BLaER1 treated with 17β-estradiol and CSF1 and Interleukin-3, amounts not matched to agents 10 nM and 100 nM (cell line): ENCODE data around the gene NPNT.

Experiments
- H3K27ac ChIP-seq, 11 experiments: shearing (Covaris generic); formaldehyde crosslinking; 2 replicates each; pipeline ENCODE4 v1.8.1; 2022
- H3K27me3 ChIP-seq, 11 experiments: shearing (Covaris generic); formaldehyde crosslinking; 2 replicates each; pipeline ENCODE4 v1.8.1; 2022
- H3K36me3 ChIP-seq, 11 experiments: shearing (Covaris generic); formaldehyde crosslinking; 2 replicates each; pipeline ENCODE4 v1.8.1; 2022
- H3K4me1 ChIP-seq, 10 experiments: shearing (Covaris generic); formaldehyde crosslinking; 2 replicates each; pipeline ENCODE4 v1.8.1; 2022
- H3K4me2 ChIP-seq, 11 experiments: shearing (Covaris generic); formaldehyde crosslinking; 2 replicates each; pipeline ENCODE4 v1.8.1; 2022
- H3K4me3 ChIP-seq, 10 experiments: shearing (Covaris generic); formaldehyde crosslinking; 2 replicates each; pipeline ENCODE4 v1.8.1; 2022
- H3K9ac ChIP-seq, 11 experiments: shearing (Covaris generic); formaldehyde crosslinking; 2 replicates each; pipeline ENCODE4 v1.8.1; 2022
- H3K9me3 ChIP-seq, 11 experiments: shearing (Covaris generic); formaldehyde crosslinking; replicated peaks in 1 of 11; 2 replicates each; pipeline ENCODE4 v1.8.1; 2022
- H4K20me1 ChIP-seq, 11 experiments: shearing (Covaris generic); formaldehyde crosslinking; 2 replicates each; pipeline ENCODE4 v1.8.1; 2022
- Cebpa-rat ChIP-seq, 11 experiments: shearing (Covaris generic); IDR thresholded peaks; 2 replicates each; pipeline ENCODE4 v1.8.1; 2022

NPNT gene

DNA sequence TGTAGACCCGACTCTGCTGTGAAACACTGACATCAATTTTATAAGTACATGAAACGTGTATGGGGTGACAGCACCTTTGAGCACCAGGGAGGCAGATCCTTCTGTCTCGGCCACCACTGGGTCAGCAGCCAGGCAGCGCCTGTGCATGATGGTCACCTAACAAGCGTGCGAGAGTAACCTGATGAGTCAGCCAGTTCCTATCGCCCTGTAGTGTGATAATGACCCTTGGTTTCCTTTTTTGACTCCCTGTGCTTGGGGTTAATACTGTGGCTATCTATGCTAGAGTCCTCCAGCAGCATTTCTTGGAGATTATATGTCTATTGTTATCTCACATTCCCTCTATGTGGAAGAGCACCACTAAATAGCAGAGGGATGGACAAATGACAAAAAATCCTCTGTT, 101.6 kb downstream of the NPNT start:
- H3K4me1 ChIP-seq = peaks cover 0 to 1% (median 0%) of the 10 kb centered on the region in 10 experiments; a peak in 1 of 20 replicates
- H4K20me1 ChIP-seq = no peaks in the 10 kb centered on the region; a peak in 1 of 22 replicates
- no peak overlapping the region for H3K4me2 ChIP-seq
- H3K9ac ChIP-seq = no peak overlapping the region
- no peak for TF ChIP-seq Cebpa-rat (IDR thresholded peaks at IDR 0.05)
- no peaks in the 10 kb centered on the region for H3K36me3 ChIP-seq
- no peak overlapping the region for H3K27ac ChIP-seq
- no peak overlapping the region for H3K4me3 ChIP-seq
- no peaks in the 10 kb centered on the region for H3K27me3 ChIP-seq
- H3K9me3 ChIP-seq = no peaks in the 10 kb centered on the region

GRCh38 chr4:105998171-105999063, 103.1 kb downstream of the NPNT start:
- Histone ChIP-seq H3K27ac (no peak overlapping the region), H3K27me3 (no peaks in the 10 kb centered on the region), H4K20me1 (no peaks in the 10 kb centered on the region; a peak in 1 of 22 replicates), H3K4me2 (no peak overlapping the region), H3K4me1 (no peaks in the 10 kb centered on the region), H3K9me3 (no peaks in the 10 kb centered on the region), H3K9ac (no peak overlapping the region), H3K4me3 (no peak overlapping the region), H3K36me3 (no peaks in the 10 kb centered on the region)
- no peak for TF ChIP-seq Cebpa-rat (IDR thresholded peaks at IDR 0.05)

DNA sequence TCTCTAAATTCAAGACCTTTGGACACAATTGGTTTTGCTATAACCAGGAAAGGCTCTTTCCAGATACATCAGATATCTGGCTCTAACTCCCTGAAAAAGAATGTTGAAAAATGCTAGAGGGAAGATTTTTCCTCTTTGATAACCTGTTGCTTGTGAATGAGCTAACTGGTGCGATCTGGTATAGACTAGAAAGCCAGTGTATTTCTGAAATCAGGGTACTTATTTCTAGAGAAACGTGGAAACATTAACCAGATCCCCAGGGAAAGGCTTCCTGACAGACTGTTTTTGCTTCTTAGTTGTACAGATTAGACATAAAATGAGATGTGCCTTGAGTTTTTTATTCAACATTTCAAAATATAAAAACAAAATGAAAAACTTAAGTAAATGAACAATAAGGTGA, 107.7 kb downstream of the NPNT start:
- no peaks in the 10 kb centered on the region for H4K20me1 ChIP-seq
- no peak for TF ChIP-seq Cebpa-rat (IDR thresholded peaks at IDR 0.05)
- no peaks in the 10 kb centered on the region for H3K27me3 ChIP-seq
- peaks cover 0 to 6% (median 0%) of the 10 kb centered on the region in 11 experiments; a peak in 1 of 22 replicates for H3K9me3 ChIP-seq
- no peak overlapping the region for H3K4me3 ChIP-seq
- no peaks in the 10 kb centered on the region for H3K36me3 ChIP-seq
- H3K9ac ChIP-seq = no peak overlapping the region
- no peaks in the 10 kb centered on the region for H3K4me1 ChIP-seq
- H3K27ac ChIP-seq = no peak overlapping the region
- H3K4me2 ChIP-seq = no peak overlapping the region

DNA sequence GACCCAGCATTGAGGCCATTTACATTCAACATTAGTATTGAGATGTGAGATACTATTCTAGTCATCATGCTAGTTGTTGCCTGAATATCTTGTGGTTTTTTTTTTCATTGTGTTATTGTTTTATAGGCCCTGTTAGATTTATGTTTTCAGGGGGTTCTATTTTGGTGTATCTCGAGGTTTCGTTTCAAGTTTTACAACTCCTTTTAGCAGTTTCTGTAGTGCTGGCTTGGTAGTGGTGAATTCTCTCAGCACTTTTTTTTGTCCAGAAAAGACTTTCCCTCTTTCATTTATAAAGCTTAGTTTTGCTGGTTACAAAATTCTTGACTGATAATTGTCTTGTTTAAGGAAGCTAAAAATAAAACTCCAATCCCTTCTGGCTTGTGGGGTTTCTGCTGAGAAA, 115.5 kb downstream of the NPNT start:
- peaks cover 0 to 3% (median 0%) of the 10 kb centered on the region in 11 experiments; a peak in 1 of 22 replicates for H3K36me3 ChIP-seq
- H3K4me2 ChIP-seq = no peak overlapping the region
- TF ChIP-seq Cebpa-rat (IDR thresholded peaks at IDR 0.05) = no peak
- H4K20me1 ChIP-seq = no peaks in the 10 kb centered on the region
- no peak overlapping the region for H3K27ac ChIP-seq
- H3K4me3 ChIP-seq = no peak overlapping the region
- H3K9ac ChIP-seq = no peak overlapping the region
- H3K9me3 ChIP-seq = peaks cover 19 to 45% (median 27%) of the 10 kb centered on the region in 11 experiments
- H3K4me1 ChIP-seq = no peaks in the 10 kb centered on the region
- no peaks in the 10 kb centered on the region for H3K27me3 ChIP-seq

DNA sequence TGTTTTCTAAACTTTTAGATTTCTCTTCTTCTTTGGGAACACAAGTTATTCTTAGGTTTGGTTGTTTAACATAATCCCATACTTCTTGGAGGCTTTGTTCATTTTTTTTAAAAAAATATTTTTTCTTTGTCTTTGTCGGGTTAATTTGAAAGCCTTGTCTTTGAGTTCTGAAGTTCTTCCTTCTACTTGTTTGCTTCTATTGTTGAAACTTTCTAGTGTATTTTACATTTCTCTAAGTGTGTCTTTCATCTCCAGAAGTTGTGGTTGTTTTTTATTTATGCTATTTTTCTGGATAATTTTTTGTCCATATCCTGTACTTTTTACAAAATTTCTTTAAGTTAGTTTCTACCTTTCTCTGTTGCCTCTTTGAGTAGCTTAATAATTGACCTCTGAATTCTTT, 116.1 kb downstream of the NPNT start:
- H3K9ac ChIP-seq = no peak overlapping the region
- no peaks in the 10 kb centered on the region for H3K27me3 ChIP-seq
- TF ChIP-seq Cebpa-rat (IDR thresholded peaks at IDR 0.05) = no peak
- no peaks in the 10 kb centered on the region for H3K4me1 ChIP-seq
- peaks cover 0 to 3% (median 0%) of the 10 kb centered on the region in 11 experiments; a peak in 1 of 22 replicates for H3K36me3 ChIP-seq
- H3K9me3 ChIP-seq = peaks cover 19 to 45% (median 27%) of the 10 kb centered on the region in 11 experiments
- no peak overlapping the region for H3K4me2 ChIP-seq
- no peaks in the 10 kb centered on the region for H4K20me1 ChIP-seq
- no peak overlapping the region for H3K4me3 ChIP-seq
- no peak overlapping the region for H3K27ac ChIP-seq

- Histone ChIP-seq H3K9me3 (peaks cover 0 to 11% (median 2%) of the 10 kb centered on the region in 11 experiments; a peak in 7 of 22 replicates), H3K9ac (no peak overlapping the region), H3K27me3 (no peaks in the 10 kb centered on the region), H3K36me3 (no peaks in the 10 kb centered on the region), H3K4me3 (no peak overlapping the region), H3K4me1 (peaks cover 0 to 19% (median 14%) of the 10 kb centered on the region in 10 experiments; a peak in 14 of 20 replicates), H3K4me2 (no peak overlapping the region), H3K27ac (no peak overlapping the region), H4K20me1 (no peaks in the 10 kb centered on the region)
- no peak for TF ChIP-seq Cebpa-rat (IDR thresholded peaks at IDR 0.05)
These were observed 122.7 kb downstream of the NPNT start for GRCh38 chr4:106017975-106018374.

DNA sequence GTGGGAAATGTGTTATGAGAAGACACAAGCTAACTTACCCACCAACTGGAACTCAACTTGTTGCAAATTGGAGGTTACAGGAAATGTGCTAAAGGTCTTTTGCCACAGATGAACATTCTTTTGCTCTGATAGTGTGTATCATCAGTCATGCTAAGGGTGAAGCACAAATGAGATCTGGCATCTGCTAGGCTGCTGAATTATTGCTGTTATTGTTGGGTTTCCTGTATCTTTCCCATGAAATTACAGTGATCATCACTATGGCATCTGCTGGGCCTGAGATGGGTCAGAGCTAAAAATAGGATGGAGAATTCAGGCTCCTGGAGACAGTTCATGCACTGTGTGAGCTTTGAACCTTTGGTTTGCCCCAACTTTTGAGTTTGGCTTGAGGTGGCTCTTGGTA, 124.5 kb downstream of the NPNT start:
- no peaks in the 10 kb centered on the region for H4K20me1 ChIP-seq
- no peaks in the 10 kb centered on the region for H3K9me3 ChIP-seq
- no peak overlapping the region for H3K4me3 ChIP-seq
- H3K9ac ChIP-seq = no peak overlapping the region
- no peak overlapping the region for H3K27ac ChIP-seq
- H3K27me3 ChIP-seq = no peaks in the 10 kb centered on the region
- no peaks in the 10 kb centered on the region for H3K36me3 ChIP-seq
- peaks cover 0 to 19% (median 14%) of the 10 kb centered on the region in 10 experiments; a peak in 14 of 20 replicates for H3K4me1 ChIP-seq
- no peak overlapping the region for H3K4me2 ChIP-seq
- no peak for TF ChIP-seq Cebpa-rat (IDR thresholded peaks at IDR 0.05)
